GM18499 (cell line): ENCODE data around the gene OLFM1.

Experiments
- ATAC-seq: cut with Tn5 transposase; IDR thresholded peaks from one replicate; pipeline ENCODE4 v1.9.1; 2021; ENCODE audit warnings: moderate number of reproducible peaks; ENCODE audit not compliant: insufficient read depth, unreplicated experiment

OLFM1 gene

GRCh38 chr9:135086597-135087488 lies 625 bp upstream of the OLFM1 start:
- ATAC-seq: no peak

- ATAC-seq: no peak
These were observed 455 bp downstream of the OLFM1 start for GRCh38 chr9:135087899-135088347.

- ATAC-seq: no peak
These were observed 995 bp downstream of the OLFM1 start for GRCh38 chr9:135088348-135088978.

- no peak for ATAC-seq
These were observed 1.7 kb downstream of the OLFM1 start for GRCh38 chr9:135088979-135089847.

- ATAC-seq: no peak
These were observed 2.6 kb downstream of the OLFM1 start for GRCh38 chr9:135090081-135090480.

- no peak for ATAC-seq
These were observed 3.1 kb downstream of the OLFM1 start for GRCh38 chr9:135090547-135090946.

GRCh38 chr9:135091545-135091944 lies 4.1 kb downstream of the OLFM1 start:
- no peak for ATAC-seq

GRCh38 chr9:135093111-135093510 lies 5.6 kb downstream of the OLFM1 start:
- ATAC-seq: no peak

- no peak for ATAC-seq
These were observed 6.6 kb downstream of the OLFM1 start for GRCh38 chr9:135093911-135094584.

- no peak for ATAC-seq
These were observed 8.3 kb downstream of the OLFM1 start for GRCh38 chr9:135095470-135096407.

- no peak for ATAC-seq
These were observed 9.0 kb downstream of the OLFM1 start for GRCh38 chr9:135096408-135096895.

GRCh38 chr9:135098400-135099105 lies 11.1 kb downstream of the OLFM1 start:
- no peak for ATAC-seq

GRCh38 chr9:135099574-135099973 lies 12.1 kb downstream of the OLFM1 start:
- no peak for ATAC-seq

GRCh38 chr9:135100241-135100681 lies 12.8 kb downstream of the OLFM1 start:
- ATAC-seq: no peak

- no peak for ATAC-seq
These were observed 13.4 kb downstream of the OLFM1 start for GRCh38 chr9:135100725-135101410.

GRCh38 chr9:135101486-135101885 lies 14.0 kb downstream of the OLFM1 start:
- ATAC-seq: no peak

GRCh38 chr9:135101926-135102325 lies 14.5 kb downstream of the OLFM1 start:
- no peak for ATAC-seq

- no peak for ATAC-seq
These were observed 14.9 kb downstream of the OLFM1 start for GRCh38 chr9:135102331-135102730.
